Sigmoid colon (tissue), 7 donors: ENCODE data around the gene RNH1. TPM values are rescaled to one million over a fixed set of nuclear protein-coding genes. Genes with fewer than 3 reads are reported as not detected.
A peak's percentile ranks its signal among the peaks of the same experiment; 100 is the strongest.

Experiments used
- DNase-seq: peaks from one replicate; pipeline ENCODE4 v3.0.0-alpha.2; 2019
- H3K27ac ChIP-seq, 4 donors: fragments of 200-600 bp; sonication (generic); one replicate each; pipeline ENCODE4 v1.5.1; 2016 to 2019; ENCODE audit warnings: mild to moderate bottlenecking in 1 of 4
- H3K27me3 ChIP-seq, 3 donors: fragments of 200-600 bp; sonication (generic); one replicate each; pipeline ENCODE4 v1.5.1; 2019; ENCODE audit warnings: mild to moderate bottlenecking in 1 of 3
- H3K36me3 ChIP-seq, 4 donors: fragments of 200-600 bp; sonication (generic); one replicate each; pipeline ENCODE4 v1.5.1; 2016 to 2019
- H3K4me1 ChIP-seq, 4 donors: fragments of 200-600 bp; sonication (generic); one replicate each; pipeline ENCODE4 v1.5.1; 2017 to 2019
- H3K4me3 ChIP-seq, 4 donors: fragments of 200-600 bp; sonication (generic); one replicate each; pipeline ENCODE4 v1.5.1; 2017 to 2019; ENCODE audit warnings: mild to moderate bottlenecking in 2 of 4, moderate library complexity in 1 of 4
- H3K9me3 ChIP-seq, 4 donors: fragments of 200-600 bp in 3 of 4; sonication (generic) in 3 of 4; one replicate each; pipeline versions ENCODE4 v1.5.1 to v1.6.1; 2013 to 2019
- EP300 ChIP-seq, 4 donors: sonication (generic); formaldehyde crosslinking; IDR thresholded peaks; one replicate each; pipeline ENCODE4 v1.6.1; 2017; ENCODE audit warnings: antibody characterized with exemption in 4 of 4
- POLR2A ChIP-seq, 2 donors: fragments of 450-650 bp; IDR thresholded peaks; one replicate each; pipeline ENCODE4 v1.6.1; 2016; ENCODE audit warnings: antibody characterized with exemption in 2 of 2, mild to moderate bottlenecking in 2 of 2, moderate library complexity in 2 of 2
- POLR2AphosphoS5 ChIP-seq, 4 donors: sonication (generic); formaldehyde crosslinking; IDR thresholded peaks; one replicate each; pipeline ENCODE4 v1.6.1; 2017; ENCODE audit warnings: antibody characterized with exemption in 4 of 4
- WGBS, 2 donors: extraction: QIAGEN DNeasy Blood & Tissue Kit; methylation state at CpG; one replicate each; pipeline ENCODE4 v1.1.7; 2013; 5-methylcytosine and 5-hydroxymethylcytosine counted together
- intact Hi-C: fragments of 100-400 bp; cut with DNase I; formaldehyde crosslinking; loops from one replicate; pipeline ENCODE4 v1.15.1; 2023
- polyA plus RNA-seq, 3 donors: library from polyadenylated mRNA; stranded (reverse); fragments of 200-250 nt; gene quantifications; one replicate each; pipeline ENCODE4 v1.2.3, GENCODE V29; 2013
- total RNA-seq, 4 donors: library from RNA; depleted of rRNA; stranded (reverse); fragments of >200 nt; gene quantifications; one replicate each; pipeline ENCODE4 v1.1.0, GENCODE V29; 2016
- TF ChIP-seq, protein P1 (sequence below), 4 experiments: fragments of 450-650 bp in 3 of 4; fragments of 200-600 bp in 1 of 4; IDR thresholded peaks; one replicate each; pipeline ENCODE4 v1.5.1; 2016 to 2019; ENCODE audit warnings: antibody characterized with exemption in 4 of 4, mild to moderate bottlenecking in 3 of 4, moderate library complexity in 2 of 4
- donor health status: healthy with polysubstance abuse.
- donor health status: Bipolar disorder and iron deficiency.
- donor health status: healthy.

RNH1 gene
- 100 to 1,000 TPM; 150 to 210 (median 160) TPM for total RNA-seq
- polyA plus RNA-seq = 100 to 1,000 TPM; 101 to 126 (median 108) TPM

DNA sequence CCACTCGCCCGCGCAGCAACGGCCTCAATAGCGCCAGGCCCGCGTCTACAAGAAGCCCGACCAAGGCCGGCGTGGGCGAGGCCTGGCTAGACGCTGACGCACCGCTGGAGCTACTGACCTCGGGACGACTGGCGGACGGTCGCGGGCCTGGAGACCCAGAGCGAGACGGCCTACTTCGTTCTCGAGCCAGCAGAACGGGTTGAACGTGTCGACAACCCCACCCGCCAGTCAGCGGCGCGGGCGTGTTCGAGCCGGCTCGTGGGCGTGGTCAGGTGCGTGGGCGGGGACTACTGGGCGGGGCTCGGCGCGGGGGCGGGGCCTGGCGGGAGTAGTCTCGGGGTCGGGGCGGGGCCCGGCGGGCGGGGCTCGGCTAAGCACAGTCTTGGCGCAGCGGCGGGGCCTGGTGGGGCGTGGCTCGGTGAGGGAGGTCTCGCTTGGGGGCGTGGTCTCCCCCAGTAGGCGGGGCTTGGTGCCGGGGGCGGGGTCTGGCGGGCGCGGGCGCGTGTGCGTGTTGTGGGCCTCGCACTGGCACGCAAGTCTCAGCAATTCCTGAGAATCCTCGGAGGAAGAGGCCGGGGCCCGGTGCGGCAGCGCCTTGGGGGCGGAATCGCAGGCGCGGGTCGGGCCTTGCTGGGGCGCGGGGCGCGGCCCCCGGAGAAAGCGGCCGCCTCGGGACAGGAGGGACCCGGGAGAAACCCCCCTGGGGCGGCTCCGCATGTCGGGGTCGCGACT lies at the start of gene RNH1:
TSS of gene RNH1 (minus strand) at position 248 of the 732 bp plus-strand sequence. CDS start 5,080 bp downstream, outside the sequence.
- intact Hi-C loops = loop anchor here (2.0 to 10.0 kb wide), 4 partner anchors 58 to 300 kb away; partner anchors contain the start of genes BET1L, IFITM2 and RIC8A
- peaks cover 0 to 21% (median under 1%) of the 10 kb centered on the region in 4 donors for H3K36me3 ChIP-seq
- TF ChIP-seq EP300 (IDR thresholded peaks at IDR 0.05) (no peak), POLR2A (IDR thresholded peaks at IDR 0.05) (peak; percentile 51 to 75), POLR2AphosphoS5 (IDR thresholded peaks at IDR 0.05) (peak in 3 of 4 donors; percentile 84 to 91 (median 89))
- TF ChIP-seq, protein P1, sequence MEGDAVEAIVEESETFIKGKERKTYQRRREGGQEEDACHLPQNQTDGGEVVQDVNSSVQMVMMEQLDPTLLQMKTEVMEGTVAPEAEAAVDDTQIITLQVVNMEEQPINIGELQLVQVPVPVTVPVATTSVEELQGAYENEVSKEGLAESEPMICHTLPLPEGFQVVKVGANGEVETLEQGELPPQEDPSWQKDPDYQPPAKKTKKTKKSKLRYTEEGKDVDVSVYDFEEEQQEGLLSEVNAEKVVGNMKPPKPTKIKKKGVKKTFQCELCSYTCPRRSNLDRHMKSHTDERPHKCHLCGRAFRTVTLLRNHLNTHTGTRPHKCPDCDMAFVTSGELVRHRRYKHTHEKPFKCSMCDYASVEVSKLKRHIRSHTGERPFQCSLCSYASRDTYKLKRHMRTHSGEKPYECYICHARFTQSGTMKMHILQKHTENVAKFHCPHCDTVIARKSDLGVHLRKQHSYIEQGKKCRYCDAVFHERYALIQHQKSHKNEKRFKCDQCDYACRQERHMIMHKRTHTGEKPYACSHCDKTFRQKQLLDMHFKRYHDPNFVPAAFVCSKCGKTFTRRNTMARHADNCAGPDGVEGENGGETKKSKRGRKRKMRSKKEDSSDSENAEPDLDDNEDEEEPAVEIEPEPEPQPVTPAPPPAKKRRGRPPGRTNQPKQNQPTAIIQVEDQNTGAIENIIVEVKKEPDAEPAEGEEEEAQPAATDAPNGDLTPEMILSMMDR (IDR thresholded peaks at IDR 0.05) = no peak
- H3K4me3 ChIP-seq = peak within 1 kb of the TSS; percentile 70 to 94 (median 92)
- no peaks in the 10 kb centered on the region for H3K9me3 ChIP-seq
- H3K27me3 ChIP-seq = no peaks in the 10 kb centered on the region
- peaks cover 0 to 52% (median 48%) of the 10 kb centered on the region in 4 donors for H3K4me1 ChIP-seq
- peak; percentile 99 for DNase-seq
- peak within 1 kb of the TSS; percentile 97 to 100 (median 99) for H3K27ac ChIP-seq
- 1% methylated on average over 93 of the region's 93 CpGs for WGBS, 2 donors

GRCh38 chr11:555780-556661 lies 49.0 kb upstream of the RNH1 start:
- Histone ChIP-seq H3K36me3 (no peaks in the 10 kb centered on the region), H3K4me1 (peaks cover 0 to 29% (median 25%) of the 10 kb centered on the region in 4 donors), H3K27me3 (peaks cover 45 to 86% (median 81%) of the 10 kb centered on the region in 3 donors), H3K4me3 (peak overlapping the region in 1 of 4 donors; percentile 27), H3K27ac (no peak overlapping the region), H3K9me3 (no peaks in the 10 kb centered on the region)
- DNase-seq = no peak
- intact Hi-C loops = loop anchor here (2.0 kb wide), 1 partner anchor 167 kb away; no protein-coding TSS in a partner anchor
- TF ChIP-seq EP300 (IDR thresholded peaks at IDR 0.05) = no peak
- no peak for TF ChIP-seq POLR2AphosphoS5 (IDR thresholded peaks at IDR 0.05)
- 5 to 7% methylated on average over 104 of the region's 104 CpGs for WGBS, 2 donors

DNA sequence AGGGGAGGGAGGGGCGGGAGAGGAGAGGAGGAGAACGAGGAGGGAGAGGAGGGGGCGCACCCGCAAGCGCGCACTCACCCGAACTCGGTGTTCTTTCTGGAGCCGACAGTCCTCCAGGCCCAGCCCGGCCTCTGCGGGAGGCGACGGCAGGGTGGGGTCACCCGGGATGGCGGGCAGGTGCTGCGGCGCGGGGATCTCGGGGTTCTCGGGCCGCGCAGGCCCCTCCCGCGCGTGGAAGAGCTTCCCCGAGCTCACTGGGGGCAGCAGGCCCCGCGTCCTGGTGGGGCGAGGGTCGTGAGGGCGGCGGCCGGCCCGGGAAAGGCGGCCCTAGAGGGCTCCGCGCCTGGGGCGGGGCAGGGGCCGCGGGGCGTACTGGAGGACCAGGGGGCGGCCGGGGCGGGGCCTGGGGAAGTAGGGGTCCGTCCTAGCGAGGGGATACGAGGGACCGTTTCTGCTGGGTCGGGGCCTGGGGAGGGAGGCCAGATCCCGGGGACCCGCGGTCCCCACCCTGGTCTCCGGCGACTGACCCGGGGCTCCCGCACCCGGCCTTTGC lies 48.3 kb upstream of the RNH1 start:
- no peak for DNase-seq
- WGBS, 2 donors = 1 to 2% methylated on average over 57 of the region's 57 CpGs
- Histone ChIP-seq H3K27me3 (peaks cover 45 to 93% (median 88%) of the 10 kb centered on the region in 3 donors), H3K4me1 (peaks cover 0 to 25% (median 22%) of the 10 kb centered on the region in 4 donors), H3K4me3 (peak overlapping the region in 2 of 4 donors; percentile 20 to 27), H3K9me3 (no peaks in the 10 kb centered on the region), H3K36me3 (no peaks in the 10 kb centered on the region), H3K27ac (no peak overlapping the region)
- TF ChIP-seq POLR2AphosphoS5 (IDR thresholded peaks at IDR 0.05) = no peak
- TF ChIP-seq, protein P1 (IDR thresholded peaks at IDR 0.05) = peak in 1 of 4 experiments; percentile 21
- intact Hi-C loops = loop anchor here (2.0 kb wide), 1 partner anchor 167 kb away; no protein-coding TSS in a partner anchor

DNA sequence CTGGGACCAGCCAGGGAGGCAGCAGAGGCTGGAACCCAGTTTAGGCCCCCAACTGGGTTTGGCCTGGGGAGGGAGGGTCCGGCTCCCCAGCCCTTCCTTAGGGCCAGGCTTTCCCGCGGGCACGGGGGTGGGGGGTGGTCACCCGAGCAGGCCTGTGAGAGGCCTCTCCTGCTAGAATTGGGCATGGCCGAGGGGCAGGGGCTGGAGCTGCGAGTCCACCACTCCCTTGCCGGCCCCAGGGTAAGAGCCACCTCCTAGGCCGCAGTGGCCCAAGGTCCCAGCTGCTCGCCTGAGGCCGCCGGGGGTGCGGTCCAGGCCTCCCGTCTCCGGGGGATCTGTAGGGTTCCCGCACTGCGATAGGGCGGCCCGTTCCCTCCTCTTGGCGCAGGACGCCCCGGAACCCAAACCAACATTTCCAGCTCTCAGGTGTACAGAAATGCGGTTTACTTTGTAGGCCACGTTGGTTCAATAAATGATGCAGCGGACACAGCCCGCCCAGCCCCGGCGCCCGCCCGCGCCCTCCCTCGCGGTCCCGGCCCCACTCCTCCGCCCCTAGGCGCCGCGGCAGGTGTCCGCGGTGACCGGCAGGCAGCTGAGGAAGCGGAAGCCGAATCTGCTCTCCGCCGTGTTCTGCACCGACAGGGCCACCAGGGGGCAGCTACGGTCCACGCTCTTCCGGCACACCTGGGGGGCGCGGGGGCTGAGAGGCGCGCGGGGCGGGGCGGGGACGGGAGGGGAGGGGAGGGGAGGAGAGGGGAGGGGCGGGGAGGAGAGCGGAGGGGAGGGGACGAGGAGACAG lies 47.6 kb upstream of the RNH1 start:
- H3K4me3 ChIP-seq = peak overlapping the region in 3 of 4 donors; percentile 19 to 27 (median 20)
- intact Hi-C loops = loop anchor here (2.0 kb wide), 1 partner anchor 168 kb away; no protein-coding TSS in a partner anchor

More for the DNA sequence above, 47.6 kb upstream of the RNH1 start:
- no peak for DNase-seq
- H3K27me3 ChIP-seq = peaks cover 45 to 95% (median 88%) of the 10 kb centered on the region in 3 donors
- no peaks in the 10 kb centered on the region for H3K9me3 ChIP-seq
- no peak overlapping the region for H3K27ac ChIP-seq
- no peaks in the 10 kb centered on the region for H3K36me3 ChIP-seq
- no peak for TF ChIP-seq POLR2AphosphoS5 (IDR thresholded peaks at IDR 0.05)
- TF ChIP-seq, protein P1 (IDR thresholded peaks at IDR 0.05) = peak in 2 of 4 experiments; percentile 15 to 68
- 4 to 14% methylated on average over 57 to 59 of the region's 60 CpGs for WGBS, 2 donors
- H3K4me1 ChIP-seq = peaks cover 0 to 21% (median 17%) of the 10 kb centered on the region in 4 donors
